ENCODE data around the gene CGB7.

CGB7 gene

DNA sequence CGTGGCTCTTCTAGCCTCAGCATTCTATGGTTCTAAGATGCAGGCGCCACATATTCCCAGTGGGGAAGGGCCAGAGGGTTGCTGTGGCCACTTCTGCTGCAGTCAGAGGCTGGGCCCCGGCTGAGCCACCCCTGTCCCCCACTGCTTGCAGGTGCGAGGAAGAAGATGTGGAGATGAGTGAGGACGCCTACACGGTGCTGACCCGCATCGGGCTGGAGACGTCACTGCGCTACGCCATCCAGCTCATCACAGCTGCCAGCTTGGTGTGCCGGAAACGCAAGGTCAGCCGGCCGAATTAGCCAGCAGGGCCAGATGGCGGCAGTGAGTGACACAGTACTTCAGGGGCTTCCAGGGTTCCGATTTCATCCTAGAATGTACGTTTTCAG lies 42.7 kb downstream of the CGB7 start:
- no peak for DNase-seq

- no peak for DNase-seq
Measured at GRCh38 chr19:49014123-49014869, 43.3 kb downstream of the CGB7 start.

GRCh38 chr19:49011194-49011593 lies 46.4 kb downstream of the CGB7 start:
- no peak for DNase-seq

GRCh38 chr19:49010453-49010852 lies 47.1 kb downstream of the CGB7 start:
- DNase-seq = no peak

- no peak for DNase-seq
Measured at GRCh38 chr19:49009828-49010227, 47.7 kb downstream of the CGB7 start.

DNA sequence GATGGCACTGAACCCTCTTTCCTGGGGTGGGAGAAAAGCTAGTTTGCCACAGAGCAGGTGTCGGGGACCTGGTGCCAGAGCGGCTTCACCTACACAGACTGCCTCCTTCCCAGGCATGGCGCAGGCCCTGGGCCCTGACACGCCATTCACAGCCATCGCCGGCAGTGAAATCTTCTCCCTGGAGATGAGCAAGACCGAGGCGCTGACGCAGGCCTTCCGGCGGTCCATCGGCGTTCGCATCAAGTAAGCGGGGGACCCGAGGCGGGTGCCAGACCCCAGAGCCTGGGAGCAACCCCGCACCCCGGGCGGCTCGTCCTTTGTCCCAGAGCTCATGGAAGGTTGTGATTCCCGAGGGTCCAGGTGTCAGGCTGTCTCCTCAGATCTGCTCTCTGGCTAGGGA lies 50.6 kb downstream of the CGB7 start:
- no peak for DNase-seq

DNA sequence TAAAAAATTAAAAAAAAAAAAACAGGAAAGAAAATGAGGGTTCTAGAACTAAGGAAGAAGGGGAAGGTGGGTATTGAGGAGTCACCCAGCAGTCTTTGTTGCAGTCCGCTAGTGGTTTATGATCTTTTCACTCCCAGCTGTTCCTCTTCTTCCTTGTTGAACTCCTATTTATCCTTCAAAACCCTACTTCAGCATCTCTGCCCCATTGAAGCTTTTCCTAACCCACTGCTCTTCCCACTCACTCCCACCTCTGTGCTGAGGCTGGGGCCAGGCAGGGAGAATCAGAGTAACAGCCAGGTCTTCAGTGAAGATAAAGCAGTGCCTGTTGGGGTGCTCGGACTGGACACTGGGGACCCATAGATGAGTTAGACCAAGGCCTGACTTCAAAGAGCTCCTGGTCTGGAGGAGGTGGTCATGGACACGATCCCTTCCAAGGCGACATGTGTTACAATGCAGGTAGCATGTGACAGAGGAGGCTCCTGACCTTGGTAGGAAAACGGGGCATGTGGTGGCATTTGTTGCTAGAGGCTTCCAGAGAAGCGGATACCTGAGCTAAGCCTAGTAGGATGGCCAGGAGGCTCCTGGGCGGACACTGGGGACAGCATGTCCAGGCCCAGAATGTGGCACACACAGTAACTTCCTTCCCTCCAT lies 52.5 kb downstream of the CGB7 start:
- DNase-seq = no peak
